HEK293 (cell line): ENCODE data around the gene TRAF2.
A peak's percentile ranks its signal among the peaks of the same experiment; 100 is the strongest.

Source experiments
- CTCF ChIA-PET: fragments of 350-600 bp; formaldehyde crosslinking; extraction: SDS; loops from one replicate; lab custom pipeline; 2021; ENCODE audit warnings: antibody characterized with exemption; lab: Yijun Ruan, JAX
- POLR2A ChIA-PET: fragments of 300-600 bp; formaldehyde crosslinking; extraction: SDS; loops from one replicate; lab custom pipeline; 2020; ENCODE audit warnings: antibody characterized with exemption, inconsistent platforms; lab: Yijun Ruan, JAX
- H3K27ac ChIP-seq: fragments of 200-500 bp; sonication (Bioruptor generic); 2 replicates; pipeline ENCODE4 v1.5.1; 2014; ENCODE audit warnings: low read depth, low read length, control low read depth, inconsistent platforms; ENCODE audit errors: extremely low read depth
- H3K36me3 ChIP-seq, 2 experiments: fragments of 200-500 bp in 1 of 2; sonication (Bioruptor generic) in 1 of 2; 1 replicate in 1 of 2; 2 replicates in 1 of 2; pipeline ENCODE4 v1.5.1; 2014 to 2017; ENCODE audit warnings: inconsistent platforms in 2 of 2, low read length in 2 of 2; ENCODE audit not compliant: control insufficient read depth in 2 of 2, insufficient read depth in 1 of 2
- H3K4me1 ChIP-seq: fragments of 200-500 bp; sonication (Bioruptor generic); 2 replicates; pipeline ENCODE4 v1.5.1; 2014; ENCODE audit warnings: mild to moderate bottlenecking, low read length, inconsistent platforms; ENCODE audit not compliant: control insufficient read depth, insufficient read depth
- H3K4me3 ChIP-seq: 2 replicates; pipeline ENCODE4 v1.5.1; 2011; ENCODE audit warnings: low read depth, mild to moderate bottlenecking, control low read depth, low read length, moderate library complexity
- H3K9me3 ChIP-seq: fragments of 200-500 bp; sonication (Bioruptor generic); 2 replicates; pipeline ENCODE4 v1.5.1; 2014; ENCODE audit warnings: low read depth, low read length, inconsistent platforms; ENCODE audit not compliant: control insufficient read depth, insufficient read depth
- EGR2 ChIP-seq: fragments of 450-650 bp; formaldehyde crosslinking; IDR thresholded peaks from 2 replicates; pipeline ENCODE4 v1.5.1; 2016; ENCODE audit warnings: low read depth, missing biosample characterization, missing genetic modification characterization
- GLIS1 ChIP-seq: fragments of 450-650 bp; formaldehyde crosslinking; IDR thresholded peaks from 2 replicates; pipeline ENCODE4 v1.5.1; 2016; ENCODE audit warnings: missing biosample characterization, missing genetic modification characterization
- KLF1 ChIP-seq: fragments of 450-650 bp; formaldehyde crosslinking; IDR thresholded peaks from 2 replicates; pipeline ENCODE4 v1.5.1; 2016; ENCODE audit warnings: missing biosample characterization, missing genetic modification characterization
- PRDM10 ChIP-seq: fragments of 450-650 bp; formaldehyde crosslinking; IDR thresholded peaks from 2 replicates; pipeline ENCODE4 v1.5.1; 2016; ENCODE audit warnings: missing biosample characterization, missing genetic modification characterization
- SALL2 ChIP-seq: fragments of 450-650 bp; formaldehyde crosslinking; IDR thresholded peaks from 2 replicates; pipeline ENCODE4 v1.5.0; 2017; ENCODE audit warnings: missing biosample characterization, mild to moderate bottlenecking, missing genetic modification characterization, borderline replicate concordance
- SP2 ChIP-seq: fragments of 450-650 bp; formaldehyde crosslinking; IDR thresholded peaks from 2 replicates; pipeline ENCODE4 v1.5.1; 2016; ENCODE audit warnings: missing biosample characterization, missing genetic modification characterization
- ZBTB17 ChIP-seq: fragments of 450-650 bp; formaldehyde crosslinking; IDR thresholded peaks from 2 replicates; pipeline ENCODE4 v1.5.1; 2016; ENCODE audit warnings: missing biosample characterization, missing genetic modification characterization
- ZBTB26 ChIP-seq: fragments of 450-650 bp; formaldehyde crosslinking; optimal IDR thresholded peaks from 2 replicates; pipeline ENCODE3; 2016; ENCODE audit warnings: missing biosample characterization, mild to moderate bottlenecking, missing genetic modification characterization
- ZBTB48 ChIP-seq: fragments of 450-650 bp; formaldehyde crosslinking; IDR thresholded peaks from 2 replicates; pipeline ENCODE4 v1.5.1; 2016; ENCODE audit warnings: missing biosample characterization, missing genetic modification characterization
- ZFHX2 ChIP-seq: fragments of 450-650 bp; formaldehyde crosslinking; conservative IDR thresholded peaks from 2 replicates; pipeline ENCODE4 v1.5.1; 2016; ENCODE audit warnings: missing biosample characterization, missing genetic modification characterization
- ZNF121 ChIP-seq: fragments of 450-650 bp; formaldehyde crosslinking; IDR thresholded peaks from 2 replicates; pipeline ENCODE4 v1.5.1; 2016; ENCODE audit warnings: missing biosample characterization, missing genetic modification characterization
- ZNF16 ChIP-seq: fragments of 450-650 bp; formaldehyde crosslinking; IDR thresholded peaks from 2 replicates; pipeline ENCODE4 v1.5.1; 2016; ENCODE audit warnings: low read depth, missing biosample characterization, missing genetic modification characterization
- ZNF169 ChIP-seq: fragments of 450-650 bp; formaldehyde crosslinking; IDR thresholded peaks from 2 replicates; pipeline ENCODE4 v1.5.1; 2016; ENCODE audit warnings: missing biosample characterization, missing genetic modification characterization
- ZNF311 ChIP-seq: fragments of 450-650 bp; formaldehyde crosslinking; IDR thresholded peaks from 2 replicates; pipeline ENCODE4 v1.5.1; 2017; ENCODE audit warnings: missing biosample characterization, missing genetic modification characterization, borderline replicate concordance
- ZNF350 ChIP-seq: fragments of 450-650 bp; formaldehyde crosslinking; IDR thresholded peaks from 2 replicates; pipeline ENCODE4 v1.5.0; 2017; ENCODE audit warnings: missing biosample characterization, mild to moderate bottlenecking, missing genetic modification characterization
- ZNF426 ChIP-seq: fragments of 450-650 bp; formaldehyde crosslinking; IDR thresholded peaks from 2 replicates; pipeline ENCODE4 v1.5.1; 2017; ENCODE audit warnings: missing biosample characterization, missing genetic modification characterization, mild to moderate bottlenecking, inconsistent platforms, moderate library complexity
- ZNF48 ChIP-seq: fragments of 450-650 bp; formaldehyde crosslinking; IDR thresholded peaks from 2 replicates; pipeline ENCODE4 v1.5.1; 2016; ENCODE audit warnings: missing biosample characterization, missing genetic modification characterization
- ZNF555 ChIP-seq: fragments of 450-650 bp; formaldehyde crosslinking; conservative IDR thresholded peaks from 2 replicates; pipeline ENCODE4 v1.5.1; 2017; ENCODE audit warnings: missing biosample characterization, mild to moderate bottlenecking, missing genetic modification characterization, inconsistent platforms
- ZNF600 ChIP-seq: fragments of 450-650 bp; formaldehyde crosslinking; IDR thresholded peaks from 2 replicates; pipeline ENCODE4 v1.5.1; 2016; ENCODE audit warnings: missing biosample characterization, missing genetic modification characterization
- ZNF626 ChIP-seq: fragments of 450-650 bp; sonication (Bioruptor Pico); formaldehyde crosslinking; IDR thresholded peaks from 2 replicates; pipeline ENCODE4 v1.5.1; 2018; ENCODE audit warnings: missing biosample characterization, missing genetic modification characterization, inconsistent platforms
- TF ChIP-seq, protein P1 (sequence below): fragments of 450-650 bp; formaldehyde crosslinking; IDR thresholded peaks from 2 replicates; pipeline ENCODE4 v1.5.1; 2016; ENCODE audit warnings: missing biosample characterization, missing genetic modification characterization
- TF ChIP-seq, protein P2 (sequence below): fragments of 450-650 bp; IDR thresholded peaks from 2 replicates; pipeline ENCODE4 v1.5.1; 2018; ENCODE audit warnings: missing biosample characterization, missing genetic modification characterization

TRAF2 gene

GRCh38 chr9:136900988-136901515 is 14.7 kb downstream of the TRAF2 start:
- TF ChIP-seq, protein P1, sequence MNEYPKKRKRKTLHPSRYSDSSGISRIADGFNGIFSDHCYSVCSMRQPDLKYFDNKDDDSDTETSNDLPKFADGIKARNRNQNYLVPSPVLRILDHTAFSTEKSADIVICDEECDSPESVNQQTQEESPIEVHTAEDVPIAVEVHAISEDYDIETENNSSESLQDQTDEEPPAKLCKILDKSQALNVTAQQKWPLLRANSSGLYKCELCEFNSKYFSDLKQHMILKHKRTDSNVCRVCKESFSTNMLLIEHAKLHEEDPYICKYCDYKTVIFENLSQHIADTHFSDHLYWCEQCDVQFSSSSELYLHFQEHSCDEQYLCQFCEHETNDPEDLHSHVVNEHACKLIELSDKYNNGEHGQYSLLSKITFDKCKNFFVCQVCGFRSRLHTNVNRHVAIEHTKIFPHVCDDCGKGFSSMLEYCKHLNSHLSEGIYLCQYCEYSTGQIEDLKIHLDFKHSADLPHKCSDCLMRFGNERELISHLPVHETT (tag by site-specific recombination), result no peak
- no peak for TF ChIP-seq ZNF426 (tag by site-specific recombination)
- TF ChIP-seq ZNF48, result no peak
- no peak for TF ChIP-seq ZNF16 (tag by site-specific recombination)
- no peak for TF ChIP-seq ZBTB26 (tag by site-specific recombination)
- no peak for TF ChIP-seq ZNF169 (tag by site-specific recombination)
- TF ChIP-seq, protein P2, sequence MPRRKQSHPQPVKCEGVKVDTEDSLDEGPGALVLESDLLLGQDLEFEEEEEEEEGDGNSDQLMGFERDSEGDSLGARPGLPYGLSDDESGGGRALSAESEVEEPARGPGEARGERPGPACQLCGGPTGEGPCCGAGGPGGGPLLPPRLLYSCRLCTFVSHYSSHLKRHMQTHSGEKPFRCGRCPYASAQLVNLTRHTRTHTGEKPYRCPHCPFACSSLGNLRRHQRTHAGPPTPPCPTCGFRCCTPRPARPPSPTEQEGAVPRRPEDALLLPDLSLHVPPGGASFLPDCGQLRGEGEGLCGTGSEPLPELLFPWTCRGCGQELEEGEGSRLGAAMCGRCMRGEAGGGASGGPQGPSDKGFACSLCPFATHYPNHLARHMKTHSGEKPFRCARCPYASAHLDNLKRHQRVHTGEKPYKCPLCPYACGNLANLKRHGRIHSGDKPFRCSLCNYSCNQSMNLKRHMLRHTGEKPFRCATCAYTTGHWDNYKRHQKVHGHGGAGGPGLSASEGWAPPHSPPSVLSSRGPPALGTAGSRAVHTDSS, result no peak
- TF ChIP-seq ZNF626 (tag by site-specific recombination), result no peak
- TF ChIP-seq GLIS1 (tag by site-specific recombination), result no peak
- H3K36me3 ChIP-seq, result peaks cover 19 to 60% of the 10 kb centered on the region in 2 experiments; a peak in 2 of 3 replicates
- H3K4me1 ChIP-seq, result no peaks in the 10 kb centered on the region
- ChIA-PET CTCF (interaction anchor here (0.6 to 0.8 kb wide), 2 partner anchors 128 to 1590 kb away, joined by 3 to 5 read pairs; no protein-coding TSS in a partner anchor), POLR2A (no interaction called here)
- no peaks in the 10 kb centered on the region for H3K9me3 ChIP-seq
- H3K4me3 ChIP-seq, result no peak overlapping the region
- no peak overlapping the region for H3K27ac ChIP-seq

DNA sequence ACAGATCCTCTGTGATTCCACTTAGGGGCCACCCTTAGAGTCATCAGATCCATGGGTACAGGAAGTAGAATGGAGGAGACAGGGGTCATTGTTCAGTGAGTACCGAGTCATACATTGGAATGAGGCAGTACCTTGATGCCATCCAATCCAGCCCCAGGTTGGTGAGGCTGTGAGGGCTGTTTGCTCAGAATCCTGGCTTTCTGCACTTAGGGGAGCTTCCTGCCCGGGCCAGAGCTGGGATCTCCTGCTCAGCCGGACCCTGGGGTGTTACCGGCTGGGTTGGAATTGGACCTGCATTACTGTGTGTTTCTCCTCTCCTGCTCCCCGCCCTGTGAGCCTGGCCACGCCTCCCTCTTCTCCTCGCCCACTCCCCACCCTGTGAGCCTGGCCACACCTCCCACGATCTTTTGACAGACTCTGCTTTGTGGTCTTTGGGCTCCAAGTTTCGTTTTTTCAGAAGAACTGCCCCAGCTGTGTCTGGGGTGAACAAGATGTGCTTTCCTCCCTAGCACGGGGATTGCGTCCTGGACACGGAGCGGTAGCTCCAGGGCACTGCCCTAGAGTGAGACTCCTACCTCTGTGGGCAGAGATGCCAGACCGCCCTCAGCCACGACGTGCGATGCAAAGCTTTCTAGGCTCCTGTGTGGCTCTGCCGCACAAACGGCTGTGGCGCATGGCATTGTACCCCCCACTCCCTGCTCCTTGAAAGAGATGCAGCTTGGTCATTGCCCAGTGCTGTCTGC is 15.4 kb downstream of the TRAF2 start:
- H3K4me3 ChIP-seq, result no peak overlapping the region
- no peaks in the 10 kb centered on the region for H3K4me1 ChIP-seq
- no peaks in the 10 kb centered on the region for H3K9me3 ChIP-seq
- peaks cover 19 to 65% of the 10 kb centered on the region in 2 experiments; a peak in 2 of 3 replicates for H3K36me3 ChIP-seq
- H3K27ac ChIP-seq, result no peak overlapping the region
- TF ChIP-seq ZNF350 (tag by site-specific recombination) (no peak), SALL2 (tag by site-specific recombination) (no peak), ZNF121 (no peak), ZBTB48 (tag by site-specific recombination) (no peak), KLF1 (tag by site-specific recombination) (peak; percentile 88), PRDM10 (tag by site-specific recombination) (no peak), ZBTB17 (tag by site-specific recombination) (peak; percentile 63), ZNF626 (tag by site-specific recombination) (no peak), ZFHX2 (tag by site-specific recombination) (peak; percentile 73), ZNF311 (tag by site-specific recombination) (0 out of 2 replicates have a peak, but pooled peaks have one; percentile 9), ZNF555 (tag by site-specific recombination) (no peak), ZNF600 (0 out of 2 replicates have a peak, but pooled peaks have one; percentile 54), EGR2 (peak; percentile 68; the same call in 1 of the 2 replicates), SP2 (tag by site-specific recombination) (0 out of 2 replicates have a peak, but pooled peaks have one; percentile 11)
- POLR2A ChIA-PET, result interaction anchor here (0.5 to 1.5 kb wide), 2 partner anchors 15 to 22 kb away, joined by 5 to 7 read pairs; partner anchors contain the start of gene TRAF2
- CTCF ChIA-PET, result interaction anchor here (0.6 to 0.7 kb wide), 2 partner anchors 128 to 1590 kb away, joined by 3 read pairs; no protein-coding TSS in a partner anchor
